Osteoblast (primary cell): ENCODE measurements around the gene CLUH. TPM values are rescaled to one million over a fixed set of nuclear protein-coding genes. Genes with fewer than 3 reads are reported as not detected.
"Not testable (repeated sequence)": the region's sequence is repeated elsewhere in the genome, so short reads cannot be mapped to it uniquely, and the experiment has no call there.

ENCODE experiments used
- DNase-seq: peaks from one replicate; pipeline ENCODE4 v3.0.0; 2011; ENCODE audit warnings: low spot score, mixed read lengths; ENCODE audit not compliant: insufficient read length; ENCODE audit errors: missing footprints
- H2AFZ ChIP-seq: 2 replicates; pipeline ENCODE4 v1.6.0; 2011; ENCODE audit warnings: mild to moderate bottlenecking, low read length
- H3K27ac ChIP-seq: 2 replicates; pipeline ENCODE4 v1.5.1; 2011; ENCODE audit warnings: mild to moderate bottlenecking, low read depth, low read length, moderate library complexity
- H3K27me3 ChIP-seq: 2 replicates; pipeline ENCODE4 v1.6.0; 2012; ENCODE audit warnings: mild to moderate bottlenecking, control low read depth, inconsistent platforms, low read length, moderate library complexity; ENCODE audit not compliant: insufficient read depth
- H3K36me3 ChIP-seq: 2 replicates; pipeline ENCODE4 v1.5.1; 2011; ENCODE audit warnings: mild to moderate bottlenecking, low read length, control low read depth, moderate library complexity; ENCODE audit not compliant: insufficient read depth
- H3K4me1 ChIP-seq: 2 replicates; pipeline ENCODE4 v1.5.1; 2011; ENCODE audit warnings: mild to moderate bottlenecking, low read length, control low read depth, moderate library complexity; ENCODE audit not compliant: insufficient read depth
- H3K4me2 ChIP-seq: 2 replicates; pipeline ENCODE4 v1.6.0; 2011; ENCODE audit warnings: mild to moderate bottlenecking, low read length; ENCODE audit not compliant: insufficient read depth
- H3K4me3 ChIP-seq: fragments of 200-600 bp; sonication (generic); 3 replicates; pipeline ENCODE4 v1.5.1; 2012; ENCODE audit warnings: mild to moderate bottlenecking, low read length, inconsistent platforms; ENCODE audit not compliant: insufficient read depth
- H3K79me2 ChIP-seq: 2 replicates; pipeline ENCODE4 v1.6.0; 2012; ENCODE audit warnings: mild to moderate bottlenecking, low read length, control low read depth, inconsistent platforms; ENCODE audit not compliant: insufficient read depth
- H3K9me3 ChIP-seq: 2 replicates; pipeline ENCODE4 v1.5.1; 2011; ENCODE audit warnings: low read depth, low read length, control low read depth
- H4K20me1 ChIP-seq: 2 replicates; pipeline ENCODE4 v1.6.0; 2012; ENCODE audit warnings: mild to moderate bottlenecking, low read length, control low read depth; ENCODE audit not compliant: insufficient read depth
- total RNA-seq: library from RNA; depleted of rRNA; stranded (reverse); fragments of >200 nt; gene quantifications from 2 replicates; pipeline ENCODE4 v1.2.3, GENCODE V29; 2012
- TF ChIP-seq, protein P1 (sequence below): IDR thresholded peaks from 2 replicates; pipeline ENCODE4 v1.5.1; 2011; ENCODE audit warnings: mild to moderate bottlenecking, low read depth, low read length, moderate library complexity; ENCODE audit errors: extremely low read depth

CLUH gene
- total RNA-seq, 1 donor, result 41.6 TPM

DNA sequence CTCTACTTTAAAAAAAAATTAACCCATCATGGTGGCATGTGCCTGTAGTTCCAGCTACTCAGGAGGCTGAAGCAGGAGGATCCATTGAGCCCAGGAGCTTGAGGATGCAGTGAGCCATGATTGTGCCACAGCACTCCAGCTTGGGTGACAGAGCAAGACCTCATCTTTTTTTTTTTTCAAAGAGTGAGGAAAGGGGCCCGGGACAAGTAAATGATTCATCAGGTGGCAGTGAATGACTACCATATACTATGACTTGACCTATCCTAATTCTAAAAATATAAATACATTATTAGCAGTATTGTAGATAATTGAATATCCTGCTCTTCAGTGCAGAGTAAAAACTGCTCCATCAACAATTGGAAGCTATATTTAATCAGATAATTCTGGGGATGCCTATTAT, 55.3 kb downstream of the CLUH start:
- H3K4me3 ChIP-seq, result no peak overlapping the region
- H3K4me1 ChIP-seq, result no peaks in the 10 kb centered on the region
- peaks cover 22% of the 10 kb centered on the region for H3K36me3 ChIP-seq
- no peak overlapping the region for H3K4me2 ChIP-seq
- H4K20me1 ChIP-seq, result peaks cover 63% of the 10 kb centered on the region
- no peaks in the 10 kb centered on the region for H3K27me3 ChIP-seq
- DNase-seq, result no peak
- peaks cover 97% of the 10 kb centered on the region for H3K79me2 ChIP-seq
- no peak overlapping the region for H2AFZ ChIP-seq
- no peaks in the 10 kb centered on the region for H3K9me3 ChIP-seq
- no peak overlapping the region for H3K27ac ChIP-seq
- TF ChIP-seq, protein P1, sequence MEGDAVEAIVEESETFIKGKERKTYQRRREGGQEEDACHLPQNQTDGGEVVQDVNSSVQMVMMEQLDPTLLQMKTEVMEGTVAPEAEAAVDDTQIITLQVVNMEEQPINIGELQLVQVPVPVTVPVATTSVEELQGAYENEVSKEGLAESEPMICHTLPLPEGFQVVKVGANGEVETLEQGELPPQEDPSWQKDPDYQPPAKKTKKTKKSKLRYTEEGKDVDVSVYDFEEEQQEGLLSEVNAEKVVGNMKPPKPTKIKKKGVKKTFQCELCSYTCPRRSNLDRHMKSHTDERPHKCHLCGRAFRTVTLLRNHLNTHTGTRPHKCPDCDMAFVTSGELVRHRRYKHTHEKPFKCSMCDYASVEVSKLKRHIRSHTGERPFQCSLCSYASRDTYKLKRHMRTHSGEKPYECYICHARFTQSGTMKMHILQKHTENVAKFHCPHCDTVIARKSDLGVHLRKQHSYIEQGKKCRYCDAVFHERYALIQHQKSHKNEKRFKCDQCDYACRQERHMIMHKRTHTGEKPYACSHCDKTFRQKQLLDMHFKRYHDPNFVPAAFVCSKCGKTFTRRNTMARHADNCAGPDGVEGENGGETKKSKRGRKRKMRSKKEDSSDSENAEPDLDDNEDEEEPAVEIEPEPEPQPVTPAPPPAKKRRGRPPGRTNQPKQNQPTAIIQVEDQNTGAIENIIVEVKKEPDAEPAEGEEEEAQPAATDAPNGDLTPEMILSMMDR, result no peak

DNA sequence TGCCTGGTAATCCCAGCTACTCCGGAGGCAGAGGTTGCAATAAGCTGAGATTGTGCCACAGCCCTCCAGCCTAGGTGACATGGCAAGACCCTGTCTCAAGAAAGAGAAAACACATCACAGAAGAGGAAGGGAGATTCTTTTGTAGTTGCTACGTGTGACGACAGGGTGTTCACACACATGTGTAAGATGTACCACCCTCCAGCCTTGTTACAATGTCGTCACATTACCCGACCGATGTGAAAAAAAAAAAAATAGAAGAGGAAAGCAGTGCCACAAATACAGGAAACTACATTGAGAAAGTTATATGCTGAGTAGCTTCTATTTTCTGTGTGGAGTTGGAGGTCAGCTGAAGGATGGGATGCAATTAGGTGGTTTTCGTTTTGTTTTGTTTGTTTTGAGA, 56.0 kb downstream of the CLUH start:
- Histone ChIP-seq H3K27ac (no peak overlapping the region), H3K4me2 (no peak overlapping the region), H3K79me2 (peaks cover 93% of the 10 kb centered on the region), H3K27me3 (no peaks in the 10 kb centered on the region), H2AFZ (no peak overlapping the region), H3K4me3 (no peak overlapping the region), H3K9me3 (no peaks in the 10 kb centered on the region), H3K4me1 (peaks cover 2% of the 10 kb centered on the region), H4K20me1 (peaks cover 64% of the 10 kb centered on the region), H3K36me3 (peaks cover 22% of the 10 kb centered on the region)
- no peak for DNase-seq
- TF ChIP-seq, protein P1, result no peak

DNA sequence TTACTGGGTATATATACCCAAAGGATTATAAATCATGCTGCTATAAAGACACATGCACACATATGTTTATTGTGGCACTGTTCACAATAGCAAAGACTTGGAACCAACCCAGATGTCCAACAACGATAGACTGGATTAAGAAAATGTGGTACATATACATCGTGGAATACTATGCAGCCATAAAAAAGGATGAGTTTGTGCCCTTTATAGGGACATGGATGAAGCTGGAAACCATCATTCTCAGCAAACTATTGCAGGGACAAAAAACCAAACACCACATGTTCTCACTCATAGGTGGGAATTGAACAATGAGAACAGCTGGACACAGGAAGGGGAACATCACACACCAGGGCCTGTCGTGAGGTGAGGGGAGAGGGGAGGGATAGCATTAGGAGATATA, 58.7 kb downstream of the CLUH start:
- H4K20me1 ChIP-seq, result peaks cover 58% of the 10 kb centered on the region
- H3K4me3 ChIP-seq, DNase-seq, H3K27me3 ChIP-seq, H3K27ac ChIP-seq, H2AFZ ChIP-seq, H3K9me3 ChIP-seq, H3K4me2 ChIP-seq: not testable (repeated sequence)
- peaks cover 29% of the 10 kb centered on the region for H3K36me3 ChIP-seq
- peaks cover 10% of the 10 kb centered on the region for H3K4me1 ChIP-seq
- H3K79me2 ChIP-seq, result peaks cover 90% of the 10 kb centered on the region

DNA sequence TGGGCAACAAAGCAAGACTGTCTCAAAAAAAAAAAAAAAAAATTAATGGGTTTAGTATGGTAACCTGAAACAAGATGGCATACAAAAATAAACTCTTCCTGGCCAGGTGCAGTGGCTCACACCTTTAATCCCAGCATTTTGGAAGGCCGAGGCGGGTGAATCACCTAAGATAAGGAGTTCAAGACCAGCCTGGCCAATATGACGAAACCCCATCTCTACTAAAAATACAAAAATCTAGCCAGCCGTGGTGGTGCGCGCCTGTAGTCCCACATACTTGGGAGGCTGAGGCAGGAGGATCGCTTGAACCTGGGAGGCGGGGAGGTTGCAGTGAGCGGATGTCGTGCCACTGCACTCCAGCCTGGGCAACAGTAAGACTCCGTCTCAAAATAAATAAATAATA, 62.4 kb downstream of the CLUH start:
- peaks cover 80% of the 10 kb centered on the region for H3K79me2 ChIP-seq

More for the DNA sequence above, 62.4 kb downstream of the CLUH start:
- H3K27me3 ChIP-seq, result no peaks in the 10 kb centered on the region
- peaks cover 10% of the 10 kb centered on the region for H3K4me1 ChIP-seq
- peaks cover 41% of the 10 kb centered on the region for H4K20me1 ChIP-seq
- TF ChIP-seq, protein P1, result no peak
- no peak overlapping the region for H2AFZ ChIP-seq
- H3K36me3 ChIP-seq, result peaks cover 22% of the 10 kb centered on the region
- no peak for DNase-seq
- H3K27ac ChIP-seq, result no peak overlapping the region
- no peak overlapping the region for H3K4me3 ChIP-seq
- H3K9me3 ChIP-seq, result no peaks in the 10 kb centered on the region
- no peak overlapping the region for H3K4me2 ChIP-seq
